HG02852 (cell line): ENCODE data around the gene PRPF6.

ENCODE experiments used
- ATAC-seq: cut with Tn5 transposase; IDR thresholded peaks from one replicate; pipeline ENCODE4 v1.9.1; 2021; ENCODE audit warnings: mild to moderate bottlenecking, moderate library complexity; ENCODE audit not compliant: unreplicated experiment

PRPF6 gene

DNA sequence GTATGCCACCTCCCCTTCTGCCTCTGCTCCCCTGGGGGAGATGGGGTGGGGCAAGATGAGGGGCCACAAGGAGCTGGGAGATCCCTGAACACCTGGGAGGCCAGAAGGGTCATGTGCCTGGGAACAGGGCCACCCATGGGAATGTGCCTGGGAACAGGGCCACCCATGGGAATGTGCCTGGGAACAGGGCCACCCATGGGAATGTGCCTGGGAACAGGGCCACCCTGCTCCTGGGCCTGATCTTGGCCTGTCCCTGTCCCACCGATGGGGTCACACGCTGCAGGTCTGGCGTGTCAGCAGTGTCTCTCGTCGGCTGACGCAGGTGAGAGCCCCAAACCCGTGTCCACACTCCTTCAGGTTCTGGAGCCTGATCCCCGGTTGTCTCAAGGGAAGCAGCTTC, 94.0 kb downstream of the PRPF6 start:
- no peak for ATAC-seq

DNA sequence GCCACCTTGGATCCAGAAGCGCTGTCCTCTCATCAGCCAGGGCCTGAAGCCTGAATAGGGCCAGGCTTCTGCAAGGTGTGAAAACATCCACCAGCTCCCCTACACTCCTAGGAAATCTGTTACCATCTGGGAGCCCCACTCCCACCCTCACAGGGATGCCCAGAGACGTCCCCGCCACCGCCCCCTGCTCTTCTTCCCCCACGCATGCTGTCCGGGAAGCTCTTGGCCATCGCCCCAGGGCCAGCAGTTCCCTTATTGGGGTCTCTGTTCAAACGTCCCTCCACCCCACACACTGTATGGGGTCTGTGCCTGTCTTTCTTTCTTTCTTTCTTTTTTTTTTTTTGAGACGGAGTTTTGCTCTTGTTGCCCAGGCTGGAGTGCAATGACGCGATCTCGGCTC, 94.6 kb downstream of the PRPF6 start:
- no peak for ATAC-seq

DNA sequence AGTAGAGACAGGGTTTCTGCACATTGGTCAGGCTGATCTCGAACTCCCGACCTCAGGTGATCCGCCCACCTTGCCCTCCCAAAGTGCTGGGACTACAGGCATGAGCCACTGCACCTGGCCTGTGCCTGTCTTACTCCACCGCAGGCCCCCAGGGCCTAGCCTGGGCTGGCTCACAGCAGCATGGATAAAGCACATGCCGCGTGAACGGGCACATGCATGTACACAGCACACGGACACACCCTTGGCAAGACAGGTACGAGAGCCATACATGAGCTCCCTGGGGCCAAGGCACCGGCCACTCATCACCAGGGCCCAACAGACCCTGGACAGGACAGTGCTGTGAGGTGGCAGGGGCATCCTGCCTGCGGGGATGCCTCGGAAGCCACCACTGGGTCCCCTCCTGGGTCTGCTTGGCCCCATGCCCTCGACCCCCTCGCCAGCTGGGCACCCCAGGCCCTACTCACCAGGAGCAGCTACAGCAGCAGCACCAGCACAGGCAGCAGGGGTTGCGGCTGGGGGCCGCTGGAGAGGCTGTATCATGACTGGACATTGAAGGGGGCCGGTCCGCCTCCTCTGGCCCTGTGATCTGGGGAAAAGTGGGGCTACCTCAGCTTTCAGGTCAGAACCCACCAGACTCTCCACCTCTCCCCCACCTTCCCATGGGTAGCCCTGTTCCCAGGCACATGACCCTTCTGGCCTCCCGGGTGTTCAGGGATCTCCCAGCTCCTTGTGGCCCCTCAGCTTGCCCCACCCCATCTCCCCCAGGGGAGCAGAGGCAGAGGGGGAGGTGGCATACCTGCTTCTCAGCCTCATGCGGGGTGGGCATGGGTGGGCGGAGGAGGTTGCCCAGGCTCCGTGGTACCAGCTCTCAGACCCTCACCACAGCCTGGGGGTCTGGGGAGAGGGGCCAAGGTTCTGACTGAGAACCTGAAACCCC, 95.4 kb downstream of the PRPF6 start:
- no peak for ATAC-seq

DNA sequence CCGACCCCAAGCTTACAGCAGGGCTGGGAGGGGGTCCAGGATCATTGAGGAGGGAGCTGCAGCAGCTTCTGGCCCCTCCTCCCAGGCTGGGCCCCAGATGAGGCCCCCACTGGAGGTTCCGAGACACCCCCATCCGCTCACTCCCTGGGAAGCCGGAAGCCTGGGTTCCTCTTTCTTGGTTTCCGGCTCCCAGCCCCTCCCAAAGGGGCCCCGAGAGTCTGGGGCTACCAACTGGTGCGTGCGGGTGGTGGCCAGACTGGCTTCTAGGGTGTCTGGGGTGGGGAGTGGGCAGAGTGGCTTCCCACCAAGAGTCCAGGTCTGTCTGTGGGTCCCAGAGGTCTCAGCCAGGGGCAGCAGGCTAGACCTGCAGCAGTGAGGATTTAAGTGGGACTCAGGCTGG, 96.2 kb downstream of the PRPF6 start:
- ATAC-seq: no peak

DNA sequence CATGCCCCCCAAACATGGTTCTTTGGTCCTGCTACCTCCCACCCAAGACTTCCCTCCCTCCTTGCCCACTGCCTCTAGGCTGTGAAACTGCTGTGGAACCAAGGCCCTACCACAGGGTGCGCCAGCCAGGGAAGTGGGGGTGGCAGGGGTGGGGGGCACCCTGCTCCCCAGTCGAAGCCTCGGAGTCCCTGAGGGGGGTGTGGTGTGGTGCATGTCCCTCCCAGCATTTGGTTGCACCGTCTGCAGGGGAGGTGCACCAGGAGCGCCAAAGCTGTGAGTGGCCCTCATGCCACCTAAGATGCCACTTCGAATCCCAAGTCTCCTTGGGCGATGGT, 96.6 kb downstream of the PRPF6 start:
- ATAC-seq: no peak

DNA sequence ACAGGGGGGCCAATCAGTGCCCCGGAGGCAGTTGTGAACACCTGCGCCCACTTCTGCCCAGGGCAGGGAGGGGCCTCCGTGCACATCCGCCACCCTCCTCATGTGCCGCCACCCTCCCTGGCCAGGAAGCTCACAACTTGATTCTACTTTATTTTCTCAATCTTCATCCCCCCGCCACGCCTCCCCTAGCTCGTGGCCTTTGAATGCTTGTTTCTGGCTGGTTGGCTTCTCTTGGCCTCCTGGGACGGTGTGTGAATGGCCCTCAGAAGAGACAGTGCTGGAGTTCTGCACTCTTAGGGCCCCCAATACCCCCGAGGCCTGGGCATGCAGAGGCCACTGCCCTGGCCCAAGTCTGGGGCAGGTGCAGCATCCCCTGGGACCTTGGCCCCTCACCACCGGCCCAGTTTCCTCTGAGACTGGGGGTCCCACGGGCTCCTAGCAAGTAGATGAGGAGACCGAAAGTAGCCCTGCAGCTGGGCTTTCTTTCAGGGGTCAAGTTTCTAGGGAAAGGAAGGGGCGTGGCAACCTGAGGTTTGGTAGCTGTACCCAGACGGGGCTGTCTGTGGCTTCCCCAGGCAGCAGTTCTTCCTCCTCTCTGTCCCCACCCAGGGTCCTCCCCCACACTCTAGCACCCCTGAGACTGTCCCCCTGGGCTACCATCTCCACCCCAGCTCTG, 97.1 kb downstream of the PRPF6 start:
- no peak for ATAC-seq

DNA sequence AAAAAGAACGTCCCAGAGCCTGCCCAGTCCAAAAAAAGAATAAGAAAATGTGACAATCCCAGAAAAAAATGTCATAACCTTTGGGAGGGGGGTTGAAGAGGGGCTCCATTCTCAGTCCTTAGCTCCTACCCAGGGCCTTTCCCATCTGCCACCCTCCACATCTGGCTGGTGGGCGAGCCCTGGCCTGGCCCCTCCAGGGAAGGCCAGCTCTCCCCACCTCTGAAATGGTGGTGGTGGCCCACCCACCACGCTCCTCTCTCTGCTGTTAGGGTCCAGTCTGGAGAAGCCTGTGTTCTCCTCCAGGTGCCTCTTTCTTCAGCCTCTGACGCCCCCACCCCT, 98.0 kb downstream of the PRPF6 start:
- no peak for ATAC-seq

DNA sequence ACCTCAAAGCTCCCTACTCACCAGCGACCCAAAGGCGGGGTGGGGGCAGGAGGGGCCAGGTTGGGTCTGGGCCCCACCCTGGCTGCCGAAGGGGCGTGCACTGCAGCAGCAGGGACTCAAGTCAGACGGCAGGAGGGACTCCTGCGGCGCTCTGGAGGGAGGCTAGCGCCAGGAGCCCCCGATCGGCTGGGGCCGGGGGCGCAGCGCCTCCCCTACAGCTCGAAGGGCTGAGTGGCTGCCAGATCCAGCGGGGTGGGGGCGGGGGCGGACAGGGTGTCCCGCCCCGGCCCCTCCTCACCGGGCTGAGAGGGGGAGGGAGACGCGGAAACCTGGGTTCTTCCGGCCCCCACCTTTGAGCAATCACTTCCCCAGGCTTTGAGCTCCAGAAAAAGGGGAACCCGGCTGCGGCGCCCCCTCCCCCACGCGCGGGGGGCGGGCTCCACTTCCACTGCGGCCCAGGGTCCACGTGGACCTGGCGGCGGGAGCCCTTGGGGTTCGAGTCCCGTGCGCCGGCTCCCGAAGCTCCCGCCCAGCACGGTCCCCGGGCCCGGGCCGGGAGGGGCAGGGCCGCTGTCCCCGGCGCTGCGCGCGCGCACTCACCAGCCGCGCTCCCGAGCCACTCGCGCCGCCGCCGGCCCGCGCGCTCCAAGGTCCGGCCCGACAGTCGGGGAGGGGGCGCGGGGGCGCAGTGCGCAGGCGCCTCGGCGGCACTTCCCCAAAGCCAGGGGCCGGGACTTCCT, 98.5 kb downstream of the PRPF6 start, which contains the start of gene RGS19:
Gene RGS19 (minus strand): TSS at position 246 of the 740 bp plus-strand sequence. CDS start 2,632 bp downstream, outside the sequence.
- ATAC-seq: peak; percentile 47

DNA sequence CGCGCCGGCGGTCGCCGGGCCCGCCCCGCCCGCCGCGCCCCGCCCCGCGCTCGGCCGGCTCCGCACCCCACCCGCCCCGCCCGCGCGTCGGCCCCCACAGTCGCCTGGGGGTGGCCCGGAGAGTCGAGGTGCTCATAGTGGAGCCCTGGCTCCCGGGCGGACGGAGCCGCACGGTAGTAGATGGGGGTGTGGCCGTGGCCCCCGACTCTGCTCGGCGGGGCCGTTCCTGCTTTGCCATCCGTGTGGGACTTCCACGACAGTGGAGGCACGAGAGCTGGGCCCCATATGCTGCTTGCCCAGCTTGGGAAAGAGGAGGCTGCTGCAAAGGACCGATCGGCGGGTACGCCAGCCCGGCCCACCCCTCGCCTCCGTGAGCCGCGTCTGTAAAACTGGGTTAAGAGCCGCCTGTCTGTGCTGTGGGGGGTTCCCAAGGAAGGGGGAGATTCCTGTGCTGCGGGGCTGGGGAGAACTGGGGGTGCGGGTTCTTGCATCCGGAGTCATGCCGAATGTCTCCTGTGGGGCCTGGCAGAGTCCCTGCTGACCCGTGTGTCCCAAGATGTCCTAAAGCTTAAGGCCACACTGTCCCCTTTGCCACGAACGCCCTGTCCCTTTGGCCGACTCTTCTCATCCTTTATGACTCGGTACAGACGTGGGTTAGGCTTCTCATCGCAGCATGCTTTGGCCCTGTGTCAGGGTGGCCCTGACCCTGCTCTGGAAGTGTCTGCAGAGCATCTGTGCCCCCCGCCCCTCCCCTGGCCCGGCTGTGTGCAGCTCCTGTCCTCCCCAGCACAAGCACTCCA, 99.3 kb downstream of the PRPF6 start, which contains the start of gene OPRL1:
Gene OPRL1 (plus strand): TSS at position 70 of the 800 bp plus-strand sequence. CDS start 12,639 bp downstream, outside the sequence.
- no peak for ATAC-seq

DNA sequence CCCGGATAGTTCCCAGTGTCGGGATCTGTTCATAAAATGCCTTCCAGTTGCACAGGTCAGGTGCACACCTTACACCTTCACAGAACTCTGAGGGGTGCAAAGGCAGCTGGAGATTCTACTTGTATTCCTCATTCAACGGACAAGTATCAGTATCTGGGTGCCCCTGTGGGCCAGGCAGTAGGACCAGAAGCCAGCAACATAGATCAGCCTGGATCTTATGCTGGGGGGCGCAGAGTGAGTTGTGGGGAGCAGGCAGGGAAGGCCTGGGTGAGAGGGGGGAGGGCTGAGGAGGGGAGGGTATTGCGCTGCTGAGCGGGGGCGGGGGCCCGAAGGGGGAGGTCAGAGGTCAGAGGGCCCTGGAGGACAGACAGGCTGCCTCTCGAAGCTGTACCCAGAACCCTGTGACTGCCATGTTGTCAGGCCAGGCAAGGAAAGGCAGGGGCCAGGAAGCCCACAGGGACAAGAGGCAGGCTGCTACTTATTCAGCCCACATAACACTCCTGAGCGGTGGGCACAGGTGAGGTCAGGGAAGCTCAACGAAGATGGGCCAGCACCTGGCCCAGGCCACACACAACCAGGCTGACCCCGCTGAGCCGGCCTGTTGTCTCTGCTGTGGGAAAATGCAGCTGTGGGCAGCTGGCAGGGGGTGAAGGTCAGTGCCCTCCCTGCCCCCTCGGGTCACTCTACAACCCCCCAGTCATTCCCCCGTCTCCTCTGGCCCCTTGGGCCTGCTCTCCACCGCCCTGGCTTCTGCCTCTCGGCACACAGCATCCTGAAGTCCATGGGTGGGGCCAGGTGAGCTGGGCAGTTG, 100.1 kb downstream of the PRPF6 start:
- no peak for ATAC-seq

DNA sequence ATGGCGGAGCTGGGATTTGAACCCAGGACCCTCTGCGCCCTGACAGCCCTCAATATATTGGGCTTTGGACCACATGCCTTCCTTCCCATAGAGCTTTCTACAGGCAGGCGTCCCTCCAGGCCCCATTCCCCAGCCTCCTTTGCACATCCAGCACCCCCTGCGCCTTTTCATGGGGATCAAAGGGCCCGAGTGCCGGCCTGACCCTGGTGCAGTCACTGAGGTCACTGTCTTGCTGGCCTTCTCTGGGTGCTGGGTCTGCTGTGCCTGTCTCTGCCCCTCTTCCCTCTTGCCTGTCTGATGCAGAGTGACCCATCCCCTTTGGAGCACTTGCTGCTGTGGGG, 100.7 kb downstream of the PRPF6 start:
- ATAC-seq: no peak

DNA sequence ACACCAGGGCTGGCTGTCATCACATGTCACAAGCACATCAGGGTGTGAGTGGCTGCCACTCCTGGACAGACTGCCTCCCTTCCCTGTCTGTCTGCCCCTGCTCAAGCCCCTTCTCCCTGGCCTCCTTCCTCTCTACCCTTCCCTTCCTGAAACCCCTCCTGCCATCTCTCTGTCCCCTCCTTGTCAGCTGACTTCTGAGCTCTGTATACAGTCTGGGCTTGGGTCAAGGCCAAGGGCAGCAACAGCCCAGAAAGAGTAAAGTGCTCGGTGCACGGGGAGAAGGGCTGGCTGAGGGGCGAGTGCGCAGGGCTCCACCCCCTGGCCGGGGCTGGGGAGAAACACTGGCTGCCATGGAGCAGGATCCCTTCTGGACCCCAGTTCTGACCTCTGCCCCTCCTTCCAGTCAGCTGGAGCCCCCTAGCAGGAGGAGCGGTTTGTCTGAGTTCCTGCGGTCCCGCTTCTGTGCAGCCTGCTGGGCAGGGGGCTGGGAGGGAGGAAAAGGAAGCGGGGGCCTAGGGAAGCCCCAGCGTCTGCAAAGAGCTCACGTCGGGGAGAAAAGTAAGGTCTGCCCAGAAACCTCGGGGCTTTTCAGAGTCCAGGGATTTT, 101.3 kb downstream of the PRPF6 start:
- ATAC-seq: no peak
